Ovary (tissue), 3 donors: ENCODE results near the gene BSN.

Experiments used
- CTCF ChIP-seq, 3 donors: fragments of 450-650 bp in 2 of 3; fragments of 200-600 bp in 1 of 3; IDR thresholded peaks; one replicate each; pipeline versions ENCODE4 v1.5.1 to v1.8.0; 2016 to 2022; ENCODE audit warnings: antibody characterized with exemption in 3 of 3, mild to moderate bottlenecking in 1 of 3
- EP300 ChIP-seq: sonication (generic); formaldehyde crosslinking; IDR thresholded peaks from one replicate; pipeline ENCODE4 v1.6.1; 2017; ENCODE audit warnings: antibody characterized with exemption
- donor health status: DM: no; HTN: no; CAD: no.

DNA sequence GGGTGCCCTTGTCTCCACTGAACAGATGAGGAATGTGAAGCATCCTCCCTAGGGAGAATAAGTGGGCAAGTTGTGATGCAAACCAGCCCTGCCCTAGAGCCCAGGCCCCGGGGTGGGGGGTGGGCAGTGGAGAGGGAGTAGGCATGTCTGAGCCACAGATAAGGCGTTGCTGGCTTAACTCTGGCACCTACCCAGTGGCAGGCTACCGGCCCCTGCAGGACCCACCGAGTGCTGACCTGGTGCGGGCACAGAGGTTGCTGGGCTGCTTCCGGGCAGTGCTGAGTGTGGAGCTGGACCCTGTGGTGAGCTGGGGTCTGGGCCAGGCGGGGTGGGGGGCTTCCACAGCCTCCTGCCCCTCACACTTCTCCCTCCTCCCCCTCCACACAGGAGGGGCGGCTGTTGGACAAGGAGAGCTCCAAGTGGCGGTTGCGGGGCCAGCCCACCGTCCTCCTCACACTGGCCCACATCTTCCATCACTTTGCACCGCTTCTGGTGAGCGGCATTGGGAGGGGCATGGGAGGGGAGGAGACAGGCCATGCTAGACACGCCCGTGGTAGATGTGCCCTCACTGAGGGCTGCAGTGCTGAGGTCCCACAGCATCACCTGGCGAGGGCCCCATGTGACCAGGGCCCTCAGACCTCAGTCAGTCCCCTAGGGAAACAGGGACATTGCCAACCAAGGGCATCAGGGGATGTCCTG, 145.2 kb downstream of the BSN start:
- TF ChIP-seq EP300 (no peak), CTCF (IDR thresholded peaks at IDR 0.05) (no peak)
